K562 (cell line): ENCODE data around the gene CD19.

Experiments
- CTCF ChIP-seq, 3 experiments: IDR thresholded peaks in 2 of 3; conservative IDR thresholded peaks in 1 of 3; 2 replicates each; pipeline ENCODE4 v1.5.1; 2011 to 2012; ENCODE audit warnings: low read length in 3 of 3, mild to moderate bottlenecking in 3 of 3, control low read depth in 2 of 3, improper control_type of control experiment in 1 of 3, inconsistent platforms in 1 of 3, low read depth in 1 of 3, mixed read lengths in 1 of 3, moderate library complexity in 1 of 3; ENCODE audit not compliant: insufficient read depth in 2 of 3
- ESRRA ChIP-seq: fragments of 450-650 bp; IDR thresholded peaks from 2 replicates; pipeline ENCODE4 v1.6.1; 2014; ENCODE audit warnings: low read depth, mild to moderate bottlenecking, moderate library complexity, borderline replicate concordance
- SIRT6 ChIP-seq: IDR thresholded peaks from one replicate; pipeline ENCODE4 v1.6.1; 2012; ENCODE audit warnings: low read depth, mild to moderate bottlenecking, control low read depth, inconsistent platforms, low read length, moderate library complexity
- ZBED1 ChIP-seq: IDR thresholded peaks from 2 replicates; pipeline ENCODE4 v1.6.1; 2014

- no peak for TF ChIP-seq ESRRA
- no peak for TF ChIP-seq CTCF (IDR thresholded peaks at IDR 0.05 in 2 of 3, conservative IDR thresholded peaks at IDR 0.05 in 1 of 3; ENCODE audit: insufficient read depth in 2 of 3, low read depth in 1 of 3, low read length in 3 of 3)
- no peak for TF ChIP-seq ZBED1
- no peak for TF ChIP-seq SIRT6
Observed at GRCh38 chr16:28898942-28899341, 32.8 kb upstream of the CD19 start.
